H9 (cell line): ENCODE results near the gene DPF3. TPM values are rescaled to one million over a fixed set of nuclear protein-coding genes. Genes with fewer than 3 reads are reported as not detected.

Experiments
- DNase-seq: peaks from one replicate; pipeline ENCODE4 v3.0.0-alpha.2; 2017
- H2AFZ ChIP-seq: one replicate; pipeline ENCODE4 v1.6.1; 2013; ENCODE audit warnings: mild to moderate bottlenecking, low read length, control low read depth, moderate library complexity
- H2AK5ac ChIP-seq: 2 replicates; pipeline ENCODE4 v1.6.1; 2013; ENCODE audit warnings: low read length, control low read depth, mixed read lengths; ENCODE audit not compliant: insufficient read length
- H2BK120ac ChIP-seq: one replicate; pipeline ENCODE4 v1.6.1; 2013; ENCODE audit warnings: low read depth, mild to moderate bottlenecking, low read length, control low read depth, inconsistent platforms; ENCODE audit not compliant: poor library complexity, severe bottlenecking
- H2BK12ac ChIP-seq: 2 replicates; pipeline ENCODE4 v1.6.1; 2013; ENCODE audit warnings: low read length, control low read depth, mixed read lengths, low read depth; ENCODE audit not compliant: insufficient read length
- H2BK15ac ChIP-seq: 2 replicates; pipeline ENCODE4 v1.6.1; 2013; ENCODE audit warnings: low read depth, low read length, control low read depth
- H2BK20ac ChIP-seq: one replicate; pipeline ENCODE4 v1.6.1; 2013; ENCODE audit warnings: low read depth, mild to moderate bottlenecking, low read length, control low read depth, inconsistent platforms; ENCODE audit not compliant: poor library complexity, severe bottlenecking
- H2BK5ac ChIP-seq: 2 replicates; pipeline ENCODE4 v1.6.1; 2013; ENCODE audit warnings: low read length, control low read depth, mixed read lengths; ENCODE audit not compliant: insufficient read length
- H3K14ac ChIP-seq: 2 replicates; pipeline ENCODE4 v1.6.1; 2013; ENCODE audit warnings: low read length, control low read depth; ENCODE audit not compliant: insufficient read depth
- H3K18ac ChIP-seq: 2 replicates; pipeline ENCODE4 v1.6.1; 2013; ENCODE audit warnings: low read depth, mild to moderate bottlenecking, mixed read lengths, low read length, control low read depth; ENCODE audit not compliant: insufficient read length
- H3K23ac ChIP-seq: 2 replicates; pipeline ENCODE4 v1.6.1; 2013; ENCODE audit warnings: low read length, control low read depth, mixed read lengths, low read depth; ENCODE audit not compliant: insufficient read length
- H3K23me2 ChIP-seq: 2 replicates; pipeline ENCODE4 v1.6.1; 2013; ENCODE audit warnings: low read depth, mild to moderate bottlenecking, mixed read lengths, low read length, control low read depth; ENCODE audit not compliant: insufficient read length, poor library complexity, severe bottlenecking
- H3K27ac ChIP-seq: 2 replicates; pipeline ENCODE4 v1.5.1; 2013; ENCODE audit warnings: low read length, control low read depth, mixed read lengths, low read depth; ENCODE audit not compliant: insufficient read length
- H3K27me3 ChIP-seq: 2 replicates; pipeline ENCODE4 v1.6.1; 2013; ENCODE audit warnings: low read length, control low read depth, inconsistent platforms; ENCODE audit not compliant: insufficient read depth
- H3K4ac ChIP-seq: 2 replicates; pipeline ENCODE4 v1.6.1; 2013; ENCODE audit warnings: low read depth, mild to moderate bottlenecking, control low read depth, inconsistent platforms, low read length, moderate library complexity
- H3K4me1 ChIP-seq: 2 replicates; pipeline ENCODE4 v1.6.1; 2013; ENCODE audit warnings: low read length, control low read depth, inconsistent platforms; ENCODE audit not compliant: insufficient read depth
- H3K4me2 ChIP-seq: 2 replicates; pipeline ENCODE4 v1.6.1; 2013; ENCODE audit warnings: low read length, control low read depth, mixed read lengths; ENCODE audit not compliant: insufficient read length, insufficient read depth
- H3K56ac ChIP-seq: 2 replicates; pipeline ENCODE4 v1.6.1; 2013; ENCODE audit warnings: low read depth, mild to moderate bottlenecking, mixed read lengths, low read length, control low read depth; ENCODE audit not compliant: insufficient read length
- H3K79me1 ChIP-seq: 2 replicates; pipeline ENCODE4 v1.6.1; 2013; ENCODE audit warnings: low read depth, mild to moderate bottlenecking, moderate library complexity, low read length, control low read depth, inconsistent platforms; ENCODE audit not compliant: insufficient read depth, poor library complexity, severe bottlenecking
- H3K79me2 ChIP-seq: 2 replicates; pipeline ENCODE4 v1.6.1; 2013; ENCODE audit warnings: low read length, control low read depth, inconsistent platforms; ENCODE audit not compliant: insufficient read depth
- H3K9ac ChIP-seq: 2 replicates; pipeline ENCODE4 v1.6.1; 2013; ENCODE audit warnings: low read length, control low read depth, mixed read lengths; ENCODE audit not compliant: insufficient read length; ENCODE audit errors: extremely low read depth
- H3K9me3 ChIP-seq: one replicate; pipeline ENCODE4 v1.6.1; 2013; ENCODE audit warnings: low read depth, low read length, inconsistent platforms; ENCODE audit not compliant: control insufficient read depth
- H3T11ph ChIP-seq: one replicate; pipeline ENCODE4 v1.6.1; 2013; ENCODE audit warnings: mild to moderate bottlenecking, low read length, control low read depth, inconsistent platforms
- H4K20me1 ChIP-seq: one replicate; pipeline ENCODE4 v1.6.1; 2013; ENCODE audit not compliant: control insufficient read depth, insufficient read length, insufficient read depth
- H4K5ac ChIP-seq: 2 replicates; pipeline ENCODE4 v1.6.1; 2013; ENCODE audit warnings: low read depth, mild to moderate bottlenecking, mixed read lengths, low read length, control low read depth; ENCODE audit not compliant: insufficient read length
- H4K8ac ChIP-seq: replicated peaks from 2 replicates; pipeline ENCODE4 v1.6.1; 2013; ENCODE audit warnings: low read length, control low read depth, mixed read lengths, low read depth; ENCODE audit not compliant: insufficient read length
- H4K91ac ChIP-seq: 2 replicates; pipeline ENCODE4 v1.6.1; 2013; ENCODE audit warnings: low read depth, mild to moderate bottlenecking, moderate library complexity, mixed read lengths, low read length, control low read depth; ENCODE audit not compliant: insufficient read length
- H3K27ac Mint-ChIP-seq, 3 experiments: 2 replicates in 2 of 3; 3 replicates in 1 of 3; pipeline ENCODE4 v1.8.0; 2020 to 2021; ENCODE audit warnings: mixed read lengths in 3 of 3, mild to moderate bottlenecking in 1 of 3, moderate library complexity in 1 of 3
- H3K27me3 Mint-ChIP-seq: 2 replicates; pipeline ENCODE4 v1.8.0; 2021; ENCODE audit warnings: low read depth, mild to moderate bottlenecking, moderate library complexity, mixed read lengths
- H3K36me3 Mint-ChIP-seq, 3 experiments: 2 replicates in 2 of 3; 3 replicates in 1 of 3; pipeline ENCODE4 v1.8.0; 2020 to 2021; ENCODE audit warnings: low read depth in 3 of 3, mixed read lengths in 3 of 3; ENCODE audit not compliant: insufficient read depth in 1 of 3
- H3K4me1 Mint-ChIP-seq, 2 experiments: 2 replicates each; pipeline ENCODE4 v1.8.0; 2020; ENCODE audit warnings: mixed read lengths in 2 of 2
- H3K4me3 Mint-ChIP-seq, 2 experiments: 2 replicates in 1 of 2; 3 replicates in 1 of 2; pipeline ENCODE4 v1.8.0; 2020 to 2021; ENCODE audit warnings: mild to moderate bottlenecking in 2 of 2, mixed read lengths in 2 of 2, moderate library complexity in 1 of 2
- H3K9me3 Mint-ChIP-seq, 2 experiments: 2 replicates in 1 of 2; 3 replicates in 1 of 2; pipeline ENCODE4 v1.8.0; 2020; ENCODE audit warnings: mild to moderate bottlenecking in 2 of 2, mixed read lengths in 2 of 2, moderate library complexity in 1 of 2
- WGBS: extraction: QIAGEN DNeasy Blood & Tissue Kit; methylation state at CpG from one replicate; pipeline ENCODE4 v1.1.7; 2013; ENCODE audit warnings: missing lambda C conversion rate, low lambda C conversion rate, mixed read lengths; ENCODE audit not compliant: insufficient read length; ENCODE audit errors: extremely low coverage; 5-methylcytosine and 5-hydroxymethylcytosine counted together
- total RNA-seq: library from RNA; stranded (reverse); gene quantifications from 2 replicates; pipeline ENCODE4 v1.2.1, GENCODE V29; 2021
- TF ChIP-seq, protein P1 (sequence below): fragments of 200-600 bp; sonication (generic); conservative IDR thresholded peaks from 3 replicates; pipeline ENCODE4 v1.8.0; 2021; ENCODE audit warnings: antibody characterized with exemption, mild to moderate bottlenecking

Gene DPF3
- total RNA-seq, 1 experiment from 2014 or later = not detected

GRCh38 chr14:72881543-72881942 is 12.4 kb downstream of the DPF3 start:
- peaks cover 5% of the 10 kb centered on the region; the same call in 1 of the 2 replicates for H3K4me1 ChIP-seq
- no peak overlapping the region for H2BK12ac ChIP-seq
- no peak overlapping the region for H4K8ac ChIP-seq
- Mint-ChIP-seq H3K27me3 (peaks cover 30% of the 10 kb centered on the region), H3K36me3 (no peaks in the 10 kb centered on the region; a peak in 2 of 7 replicates), H3K9me3 (peaks cover 4 to 6% of the 10 kb centered on the region in 2 experiments; a peak in 2 of 5 replicates), H3K27ac (no peak overlapping the region; a peak in 1 of 7 replicates), H3K4me3 (no peak overlapping the region), H3K4me1 (peaks cover 25 to 36% of the 10 kb centered on the region in 2 experiments)
- no peak overlapping the region for H2AFZ ChIP-seq
- no peak overlapping the region for H2BK120ac ChIP-seq
- no peak overlapping the region for H3K27ac ChIP-seq
- H2BK20ac ChIP-seq = no peak overlapping the region
- no peak overlapping the region for H3K23ac ChIP-seq
- H3K4me2 ChIP-seq = no peak overlapping the region
- H3T11ph ChIP-seq = no peak overlapping the region
- no peak overlapping the region for H2AK5ac ChIP-seq
- H3K4ac ChIP-seq = no peak overlapping the region
- no peak overlapping the region for H3K14ac ChIP-seq
- H3K23me2 ChIP-seq = no peaks in the 10 kb centered on the region
- peaks cover 2% of the 10 kb centered on the region for H3K9me3 ChIP-seq
- no CpG with 5 or more reads among the region's 2 CpGs for WGBS
- no peaks in the 10 kb centered on the region for H3K79me2 ChIP-seq
- no peaks in the 10 kb centered on the region for H3K79me1 ChIP-seq
- H3K18ac ChIP-seq = no peak overlapping the region
- no peak overlapping the region for H2BK5ac ChIP-seq
- no peaks in the 10 kb centered on the region for H4K20me1 ChIP-seq
- H3K27me3 ChIP-seq = no peaks in the 10 kb centered on the region
- TF ChIP-seq, protein P1, sequence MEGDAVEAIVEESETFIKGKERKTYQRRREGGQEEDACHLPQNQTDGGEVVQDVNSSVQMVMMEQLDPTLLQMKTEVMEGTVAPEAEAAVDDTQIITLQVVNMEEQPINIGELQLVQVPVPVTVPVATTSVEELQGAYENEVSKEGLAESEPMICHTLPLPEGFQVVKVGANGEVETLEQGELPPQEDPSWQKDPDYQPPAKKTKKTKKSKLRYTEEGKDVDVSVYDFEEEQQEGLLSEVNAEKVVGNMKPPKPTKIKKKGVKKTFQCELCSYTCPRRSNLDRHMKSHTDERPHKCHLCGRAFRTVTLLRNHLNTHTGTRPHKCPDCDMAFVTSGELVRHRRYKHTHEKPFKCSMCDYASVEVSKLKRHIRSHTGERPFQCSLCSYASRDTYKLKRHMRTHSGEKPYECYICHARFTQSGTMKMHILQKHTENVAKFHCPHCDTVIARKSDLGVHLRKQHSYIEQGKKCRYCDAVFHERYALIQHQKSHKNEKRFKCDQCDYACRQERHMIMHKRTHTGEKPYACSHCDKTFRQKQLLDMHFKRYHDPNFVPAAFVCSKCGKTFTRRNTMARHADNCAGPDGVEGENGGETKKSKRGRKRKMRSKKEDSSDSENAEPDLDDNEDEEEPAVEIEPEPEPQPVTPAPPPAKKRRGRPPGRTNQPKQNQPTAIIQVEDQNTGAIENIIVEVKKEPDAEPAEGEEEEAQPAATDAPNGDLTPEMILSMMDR = no peak
- H4K91ac ChIP-seq = no peak overlapping the region
- no peak for DNase-seq
- no peak overlapping the region for H3K56ac ChIP-seq
- H2BK15ac ChIP-seq = no peak overlapping the region
- no peak overlapping the region for H3K9ac ChIP-seq
- H4K5ac ChIP-seq = no peak overlapping the region
